LNCAP (cell line): ENCODE data around the gene RTN4.

ENCODE experiments used
- CTCF ChIP-seq: fragments of 450-650 bp; IDR thresholded peaks from 2 replicates; pipeline ENCODE4 v1.5.1; 2017; ENCODE audit warnings: mild to moderate bottlenecking

The RTN4 gene

GRCh38 chr2:54946220-54946805 lies 103.9 kb downstream of the RTN4 start:
- no peak for TF ChIP-seq CTCF

GRCh38 chr2:54945391-54946219 lies 104.6 kb downstream of the RTN4 start:
- no peak for TF ChIP-seq CTCF

- no peak for TF ChIP-seq CTCF
Observed at GRCh38 chr2:54944724-54945326, 105.4 kb downstream of the RTN4 start.

- TF ChIP-seq CTCF: no peak
Observed at GRCh38 chr2:54942373-54942772, 107.9 kb downstream of the RTN4 start.

- no peak for TF ChIP-seq CTCF
Observed at GRCh38 chr2:54941248-54941984, 108.8 kb downstream of the RTN4 start.

GRCh38 chr2:54940723-54941122 lies 109.5 kb downstream of the RTN4 start:
- no peak for TF ChIP-seq CTCF

- TF ChIP-seq CTCF: no peak
Observed at GRCh38 chr2:54939446-54940118, 110.7 kb downstream of the RTN4 start.
